Gastrocnemius medialis (tissue), 4 donors: ENCODE results near the gene PPP1R3E. TPM values are rescaled to one million over a fixed set of nuclear protein-coding genes. Genes with fewer than 3 reads are reported as not detected.

ENCODE experiments used
- ATAC-seq, 2 donors: fragments of 150-250 bp; one replicate each; pipeline ENCODE4 v1.9.1; 2016
- DNase-seq, 2 donors: peaks; one replicate each; pipeline ENCODE4 v3.0.0-alpha.2; 2019
- H3K27ac ChIP-seq, 4 donors: fragments of 200-600 bp; sonication (generic); 1 replicate in 1 of 4; 2 replicates in 3 of 4; pipeline ENCODE4 v1.5.1; 2016 to 2018; ENCODE audit warnings: mild to moderate bottlenecking in 2 of 4, moderate library complexity in 1 of 4
- H3K27me3 ChIP-seq, 3 donors: fragments of 200-600 bp; sonication (generic) in 2 of 3; 1 replicate in 1 of 3; 2 replicates in 2 of 3; pipeline versions ENCODE4 v1.5.1 to v1.6.0; 2016 to 2019; ENCODE audit warnings: mild to moderate bottlenecking in 1 of 3, moderate library complexity in 1 of 3
- H3K36me3 ChIP-seq, 2 donors: fragments of 200-600 bp; sonication (generic) in 1 of 2; one replicate each; pipeline ENCODE4 v1.5.1; 2017 to 2018
- H3K4me1 ChIP-seq, 2 donors: fragments of 200-600 bp; sonication (generic) in 1 of 2; one replicate each; pipeline ENCODE4 v1.5.1; 2016 to 2017; ENCODE audit warnings: mild to moderate bottlenecking in 2 of 2
- H3K4me3 ChIP-seq, 4 donors: fragments of 200-600 bp; sonication (generic) in 3 of 4; 1 replicate in 1 of 4; 2 replicates in 3 of 4; pipeline ENCODE4 v1.5.1; 2016 to 2019; ENCODE audit warnings: mild to moderate bottlenecking in 2 of 4
- H3K9me3 ChIP-seq, 3 donors: fragments of 200-600 bp; sonication (generic) in 2 of 3; 1 replicate in 1 of 3; 2 replicates in 2 of 3; pipeline ENCODE4 v1.5.1; 2016 to 2019
- CTCF ChIP-seq, 5 experiments: fragments of 450-650 bp in 3 of 5; fragments of 200-600 bp in 2 of 5; sonication (generic) in 2 of 5; IDR thresholded peaks in 4 of 5; conservative IDR thresholded peaks in 1 of 5; 1 replicate in 4 of 5; 2 replicates in 1 of 5; pipeline ENCODE4 v1.5.1; 2016 to 2019; ENCODE audit warnings: antibody characterized with exemption in 5 of 5, mild to moderate bottlenecking in 3 of 5, moderate library complexity in 3 of 5
- POLR2A ChIP-seq, 2 donors: fragments of 450-650 bp; IDR thresholded peaks; one replicate each; pipeline ENCODE4 v1.6.1; 2017; ENCODE audit warnings: antibody characterized with exemption in 2 of 2, mild to moderate bottlenecking in 2 of 2, moderate library complexity in 2 of 2
- in situ Hi-C, 4 donors: fragments of 200-750 bp; cut with MboI; loops; one replicate each; pipeline versions ENCODE4 v1.15.0 to v1.8.0; 2017; ENCODE audit warnings: low sequenced_read_pairs in 4 of 4
- intact Hi-C: fragments of 100-400 bp; cut with DNase I; formaldehyde crosslinking; loops from one replicate; pipeline ENCODE4 v1.15.1; 2023; ENCODE audit warnings: low total_unique reads
- total RNA-seq, 4 donors: library from RNA; depleted of rRNA; stranded (reverse); fragments of >200 nt; gene quantifications; one replicate each; pipeline versions ENCODE4 v1.1.0 to v1.2.3, GENCODE V29; 2016

Gene PPP1R3E
- total RNA-seq, 4 donors from 2014 or later = 5.9 to 7.9 (median 6.7) TPM

- DNase-seq (no peak), ATAC-seq (no peak)
- no peaks in the 10 kb centered on the region for H3K27me3 ChIP-seq
- H3K4me1 ChIP-seq = no peaks in the 10 kb centered on the region
- H3K4me3 ChIP-seq = no peak overlapping the region
- intact Hi-C loops = no loop called here
- H3K9me3 ChIP-seq = no peaks in the 10 kb centered on the region
- no peaks in the 10 kb centered on the region for H3K36me3 ChIP-seq
- H3K27ac ChIP-seq = no peak overlapping the region
- in situ Hi-C loops = loop anchor here in 1 of 4 donors (25.0 kb wide), 1 partner anchor 218 kb away; the partner anchor contains the start of genes AP1G2, THTPA and ZFHX2
- TF ChIP-seq POLR2A (IDR thresholded peaks at IDR 0.05) (no peak), CTCF (IDR thresholded peaks at IDR 0.05 in 4 of 5, conservative IDR thresholded peaks at IDR 0.05 in 1 of 5) (no peak)
These were observed 41.8 kb upstream of the PPP1R3E start for GRCh38 chr14:23344481-23344880.

- in situ Hi-C loops (loop anchor here in 2 of 4 donors (10.0 to 25.0 kb wide), 2 partner anchors 45 to 223 kb away; partner anchors contain the start of genes AP1G2 (in 1 of the 2), THTPA (in 1 of the 2) and ZFHX2 (in 1 of the 2)), intact Hi-C loops (no loop called here)
- TF ChIP-seq CTCF (IDR thresholded peaks at IDR 0.05 in 4 of 5, conservative IDR thresholded peaks at IDR 0.05 in 1 of 5) (no peak), POLR2A (IDR thresholded peaks at IDR 0.05) (no peak)
- no peaks in the 10 kb centered on the region for H3K4me1 ChIP-seq
- ATAC-seq (no peak), DNase-seq (no peak)
- no peak overlapping the region for H3K4me3 ChIP-seq
- H3K27ac ChIP-seq = no peak overlapping the region
- H3K27me3 ChIP-seq = no peaks in the 10 kb centered on the region
- no peaks in the 10 kb centered on the region for H3K9me3 ChIP-seq
- no peaks in the 10 kb centered on the region for H3K36me3 ChIP-seq
These were observed 37.0 kb upstream of the PPP1R3E start for GRCh38 chr14:23339506-23340268.

- ATAC-seq (no peak), DNase-seq (no peak)
- Histone ChIP-seq H3K4me1 (no peaks in the 10 kb centered on the region), H3K27me3 (no peaks in the 10 kb centered on the region), H3K9me3 (no peaks in the 10 kb centered on the region), H3K36me3 (no peaks in the 10 kb centered on the region), H3K27ac (no peak overlapping the region), H3K4me3 (no peak overlapping the region)
- TF ChIP-seq CTCF (IDR thresholded peaks at IDR 0.05 in 4 of 5, conservative IDR thresholded peaks at IDR 0.05 in 1 of 5) (no peak), POLR2A (IDR thresholded peaks at IDR 0.05) (no peak)
- in situ Hi-C loops = loop anchor here in 2 of 4 donors (10.0 to 25.0 kb wide), 2 partner anchors 49 to 227 kb away; partner anchors contain the start of genes AP1G2 (in 1 of the 2), THTPA (in 1 of the 2) and ZFHX2 (in 1 of the 2)
- intact Hi-C loops = no loop called here
These were observed 33.0 kb upstream of the PPP1R3E start for GRCh38 chr14:23335623-23336022.

GRCh38 chr14:23327947-23328744 is 25.5 kb upstream of the PPP1R3E start:
- Histone ChIP-seq H3K9me3 (no peaks in the 10 kb centered on the region), H3K27ac (no peak overlapping the region), H3K4me1 (peaks cover 2 to 7% of the 10 kb centered on the region in 2 donors), H3K36me3 (peaks cover 0 to 27% of the 10 kb centered on the region in 2 donors), H3K4me3 (no peak overlapping the region), H3K27me3 (no peaks in the 10 kb centered on the region)
- DNase-seq = peak; percentile 38 to 59
- TF ChIP-seq CTCF (IDR thresholded peaks at IDR 0.05 in 4 of 5, conservative IDR thresholded peaks at IDR 0.05 in 1 of 5) = peak; percentile 79 to 85 (median 81)
- TF ChIP-seq POLR2A (IDR thresholded peaks at IDR 0.05) = no peak
- intact Hi-C loops (loop anchor here (1.0 to 10.0 kb wide), 4 partner anchors 52 to 563 kb away; partner anchors contain the start of gene OXA1L), in situ Hi-C loops (loop anchor here (5.0 to 25.0 kb wide), 7 partner anchors 54 to 237 kb away; partner anchors contain the start of genes AP1G2 (in 2 of the 4), NGDN (in 2 of the 4), THTPA (in 2 of the 4) and ZFHX2 (in 2 of the 4))
- ATAC-seq = peak; percentile 57 to 90
